ENCODE measurements around the gene IDUA. TPM values are rescaled to one million over a fixed set of nuclear protein-coding genes. Genes with fewer than 3 reads are reported as not detected.

IDUA gene
- total and polyA plus RNA-seq, 4 experiments from 2014 or later = 5.0 to 64.1 (median 38.7) TPM

- CTCF ChIA-PET (ENCODE audit: partially characterized antibody) = no interaction called here
- POLR2A ChIA-PET (ENCODE audit: partially characterized antibody) = no interaction called here
- Mint-ChIP-seq H3K27me3 (peaks cover 10 to 12% of the 10 kb centered on the region in 2 donors), H3K27ac (no peak overlapping the region), H3K4me1 (peaks cover 0 to 5% (median 3%) of the 10 kb centered on the region in 4 donors), H3K36me3 (peaks cover 1 to 3% of the 10 kb centered on the region in 2 donors), H3K9me3 (no peaks in the 10 kb centered on the region), H3K4me3 (no peak overlapping the region)
- intact Hi-C loops (cut with micrococcal nuclease) = no loop called here
- Histone ChIP-seq H3K4me1 (ENCODE audit: insufficient read depth, low read length) (no peaks in the 10 kb centered on the region), H3K27ac (ENCODE audit: low read depth, low read length) (no peak overlapping the region), H3K4me3 (ENCODE audit: low read length in 2 of 2) (no peak overlapping the region), H3K36me3 (ENCODE audit: insufficient read depth, low read length) (no peaks in the 10 kb centered on the region), H3K9me3 (ENCODE audit: control insufficient read depth in 1 of 2, low read length in 2 of 2) (no peaks in the 10 kb centered on the region), H3K27me3 (ENCODE audit: insufficient read depth, low read length) (no peaks in the 10 kb centered on the region)
- DNase-seq = peak in 1 of 5 donors; percentile 24
Measured at GRCh38 chr4:1042352-1043055, 55.7 kb downstream of the IDUA start.

GRCh38 chr4:1043162-1043561 lies 56.3 kb downstream of the IDUA start:
- peaks cover 14 to 16% of the 10 kb centered on the region in 2 donors for H3K27me3 Mint-ChIP-seq
- no peak overlapping the region for H3K27ac Mint-ChIP-seq
- no peaks in the 10 kb centered on the region for H3K9me3 Mint-ChIP-seq
- Histone ChIP-seq H3K4me1 (ENCODE audit: insufficient read depth, low read length) (no peaks in the 10 kb centered on the region), H3K27me3 (ENCODE audit: insufficient read depth, low read length) (no peaks in the 10 kb centered on the region), H3K9me3 (ENCODE audit: control insufficient read depth in 1 of 2, low read length in 2 of 2) (no peaks in the 10 kb centered on the region), H3K4me3 (ENCODE audit: low read length in 2 of 2) (no peak overlapping the region), H3K27ac (ENCODE audit: low read depth, low read length) (no peak overlapping the region), H3K36me3 (ENCODE audit: insufficient read depth, low read length) (no peaks in the 10 kb centered on the region)
- peak in 1 of 5 donors; percentile 9 for DNase-seq
- ChIA-PET CTCF (ENCODE audit: partially characterized antibody) (no interaction called here), POLR2A (ENCODE audit: partially characterized antibody) (no interaction called here)
- H3K4me1 Mint-ChIP-seq = peaks cover 0 to 5% (median 3%) of the 10 kb centered on the region in 4 donors
- H3K36me3 Mint-ChIP-seq = peaks cover 1 to 3% of the 10 kb centered on the region in 2 donors
- intact Hi-C loops (cut with micrococcal nuclease) = no loop called here
- H3K4me3 Mint-ChIP-seq = no peak overlapping the region

DNA sequence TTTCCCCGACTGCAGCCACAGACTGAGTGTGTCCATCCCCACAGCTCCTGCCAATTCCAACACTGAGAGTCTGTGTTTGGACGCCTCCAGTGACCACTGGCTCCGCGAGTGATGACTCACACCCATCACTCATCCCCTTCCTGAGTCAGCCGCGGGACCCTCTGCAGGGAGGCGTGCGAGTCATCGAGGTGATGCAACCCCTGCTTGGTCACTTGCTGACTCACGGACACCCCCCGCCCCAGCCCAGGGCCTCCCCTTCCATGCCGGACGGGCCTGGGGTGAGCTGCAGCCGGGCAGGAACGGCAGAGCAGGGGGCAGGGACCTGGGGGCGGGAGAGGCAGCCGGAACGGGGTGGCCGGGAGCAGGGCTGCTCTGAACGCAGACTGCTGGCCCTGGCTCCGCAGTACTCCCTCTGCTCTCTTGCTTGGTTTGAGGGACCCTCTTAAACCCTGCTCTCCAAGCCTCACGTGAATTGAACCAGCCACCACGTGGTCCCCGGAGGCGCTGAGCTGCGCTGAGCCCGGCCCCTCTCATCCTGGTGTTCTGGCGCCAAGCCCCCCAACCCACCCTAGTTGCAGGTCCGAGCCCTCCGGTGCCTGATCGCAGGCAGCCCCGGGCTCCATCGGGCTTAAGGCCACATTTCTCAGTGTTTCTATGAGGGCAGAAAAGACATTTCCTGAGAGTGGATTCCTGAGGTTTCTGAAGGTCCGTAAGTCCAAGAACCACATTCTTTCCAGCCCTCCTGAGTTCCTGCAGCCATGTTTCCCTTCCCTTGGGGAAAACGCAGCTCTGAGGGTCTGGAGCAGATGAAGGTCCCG lies 57.0 kb downstream of the IDUA start:
- Mint-ChIP-seq H3K36me3 (peaks cover 1 to 3% of the 10 kb centered on the region in 2 donors), H3K4me1 (peaks cover 0 to 5% (median 3%) of the 10 kb centered on the region in 4 donors), H3K27ac (no peak overlapping the region), H3K9me3 (no peaks in the 10 kb centered on the region), H3K4me3 (no peak overlapping the region), H3K27me3 (peaks cover 17 to 21% of the 10 kb centered on the region in 2 donors)
- Histone ChIP-seq H3K27me3 (ENCODE audit: insufficient read depth, low read length) (no peaks in the 10 kb centered on the region), H3K27ac (ENCODE audit: low read depth, low read length) (no peak overlapping the region), H3K4me3 (ENCODE audit: low read length in 2 of 2) (no peak overlapping the region), H3K36me3 (ENCODE audit: insufficient read depth, low read length) (no peaks in the 10 kb centered on the region), H3K4me1 (ENCODE audit: insufficient read depth, low read length) (no peaks in the 10 kb centered on the region), H3K9me3 (ENCODE audit: control insufficient read depth in 1 of 2, low read length in 2 of 2) (no peaks in the 10 kb centered on the region)
- intact Hi-C loops (cut with micrococcal nuclease) = no loop called here
- POLR2A ChIA-PET (ENCODE audit: partially characterized antibody) = no interaction called here
- CTCF ChIA-PET (ENCODE audit: partially characterized antibody) = no interaction called here
- peak in 1 of 5 donors; percentile 5 for DNase-seq

DNA sequence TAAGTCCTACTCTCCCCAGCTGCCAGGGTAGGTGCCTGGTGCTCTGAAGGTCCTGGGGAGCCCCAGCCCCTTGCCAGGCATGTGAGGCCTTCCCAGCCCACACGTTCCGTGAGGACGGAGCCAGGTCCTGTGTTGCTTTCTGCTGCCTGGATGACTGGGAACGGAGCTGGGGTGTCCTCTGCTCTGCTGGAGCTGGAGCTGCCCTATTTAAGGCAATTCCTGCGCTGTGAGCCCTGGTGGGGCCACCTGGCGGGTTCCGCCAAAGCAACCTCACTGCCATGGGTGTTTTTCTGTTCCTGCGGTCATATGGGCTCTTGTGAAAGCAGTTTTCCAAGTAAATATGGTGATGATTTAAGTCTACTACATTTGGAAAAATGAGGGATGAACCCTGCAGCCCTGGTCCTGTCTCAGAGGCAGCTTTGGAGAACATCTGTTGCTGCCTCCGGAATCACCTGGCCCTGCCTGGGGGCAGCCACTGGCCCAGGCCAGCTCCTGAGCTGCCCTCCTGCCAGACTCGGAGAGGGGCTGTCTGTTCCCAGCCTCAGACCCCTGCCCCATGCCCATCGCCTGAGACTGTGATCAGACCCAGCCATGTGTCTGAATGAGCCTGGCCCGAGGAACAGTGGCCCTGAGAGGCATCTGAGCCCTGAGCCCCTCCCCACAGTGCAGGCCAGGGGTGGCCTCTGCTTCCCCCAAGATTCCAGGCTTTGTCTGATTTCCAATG lies 57.8 kb downstream of the IDUA start:
- Histone ChIP-seq H3K27ac (ENCODE audit: low read depth, low read length) (no peak overlapping the region), H3K4me1 (ENCODE audit: insufficient read depth, low read length) (no peaks in the 10 kb centered on the region), H3K36me3 (ENCODE audit: insufficient read depth, low read length) (no peaks in the 10 kb centered on the region), H3K27me3 (ENCODE audit: insufficient read depth, low read length) (no peaks in the 10 kb centered on the region), H3K9me3 (ENCODE audit: control insufficient read depth in 1 of 2, low read length in 2 of 2) (no peaks in the 10 kb centered on the region), H3K4me3 (ENCODE audit: low read length in 2 of 2) (no peak overlapping the region)
- H3K36me3 Mint-ChIP-seq = peaks cover 1 to 3% of the 10 kb centered on the region in 2 donors
- H3K27me3 Mint-ChIP-seq = peaks cover 19 to 21% of the 10 kb centered on the region in 2 donors
- ChIA-PET POLR2A (ENCODE audit: partially characterized antibody) (no interaction called here), CTCF (ENCODE audit: partially characterized antibody) (no interaction called here)
- H3K4me1 Mint-ChIP-seq = peaks cover 0 to 5% (median 3%) of the 10 kb centered on the region in 4 donors
- DNase-seq = peak in 1 of 5 donors; percentile 22
- H3K4me3 Mint-ChIP-seq = no peak overlapping the region
- no peak overlapping the region for H3K27ac Mint-ChIP-seq
- intact Hi-C loops (cut with micrococcal nuclease) = no loop called here
- no peaks in the 10 kb centered on the region for H3K9me3 Mint-ChIP-seq

- POLR2A ChIA-PET (ENCODE audit: partially characterized antibody) = no interaction called here
- CTCF ChIA-PET (ENCODE audit: partially characterized antibody) = no interaction called here
- no peaks in the 10 kb centered on the region for H3K36me3 ChIP-seq (ENCODE audit: insufficient read depth, low read length)
- H3K4me1 Mint-ChIP-seq = peaks cover 0 to 5% (median 2%) of the 10 kb centered on the region in 4 donors
- DNase-seq = peak in 1 of 5 donors; percentile 32
- no peaks in the 10 kb centered on the region for H3K4me1 ChIP-seq (ENCODE audit: insufficient read depth, low read length)
- no peaks in the 10 kb centered on the region for H3K27me3 ChIP-seq (ENCODE audit: insufficient read depth, low read length)
- no peak overlapping the region for H3K4me3 ChIP-seq (ENCODE audit: low read length in 2 of 2)
- intact Hi-C loops (cut with micrococcal nuclease) = no loop called here
- no peaks in the 10 kb centered on the region for H3K9me3 ChIP-seq (ENCODE audit: control insufficient read depth in 1 of 2, low read length in 2 of 2)
- no peak overlapping the region for H3K27ac ChIP-seq (ENCODE audit: low read depth, low read length)
- no peak overlapping the region for H3K4me3 Mint-ChIP-seq
- H3K27ac Mint-ChIP-seq = no peak overlapping the region
- H3K9me3 Mint-ChIP-seq = no peaks in the 10 kb centered on the region
- H3K36me3 Mint-ChIP-seq = peaks cover 1 to 3% of the 10 kb centered on the region in 2 donors
- H3K27me3 Mint-ChIP-seq = peaks cover 19 to 21% of the 10 kb centered on the region in 2 donors
Measured at GRCh38 chr4:1045193-1045594, 58.4 kb downstream of the IDUA start.

GRCh38 chr4:1045595-1046201 lies 58.9 kb downstream of the IDUA start:
- H3K4me3 ChIP-seq (ENCODE audit: low read length in 2 of 2) = no peak overlapping the region
- Mint-ChIP-seq H3K27me3 (peaks cover 19 to 21% of the 10 kb centered on the region in 2 donors), H3K36me3 (peaks cover 1 to 3% of the 10 kb centered on the region in 2 donors), H3K9me3 (no peaks in the 10 kb centered on the region), H3K4me3 (no peak overlapping the region), H3K27ac (no peak overlapping the region), H3K4me1 (peaks cover 0 to 5% (median 2%) of the 10 kb centered on the region in 4 donors)
- H3K27ac ChIP-seq (ENCODE audit: low read depth, low read length) = no peak overlapping the region
- H3K27me3 ChIP-seq (ENCODE audit: insufficient read depth, low read length) = no peaks in the 10 kb centered on the region
- no peaks in the 10 kb centered on the region for H3K36me3 ChIP-seq (ENCODE audit: insufficient read depth, low read length)
- ChIA-PET POLR2A (ENCODE audit: partially characterized antibody) (no interaction called here), CTCF (ENCODE audit: partially characterized antibody) (no interaction called here)
- intact Hi-C loops (cut with micrococcal nuclease) = no loop called here
- H3K9me3 ChIP-seq (ENCODE audit: control insufficient read depth in 1 of 2, low read length in 2 of 2) = no peaks in the 10 kb centered on the region
- H3K4me1 ChIP-seq (ENCODE audit: insufficient read depth, low read length) = no peaks in the 10 kb centered on the region
- peak in 1 of 5 donors; percentile 21 for DNase-seq
